Putamen (tissue), 1 donor: Measurements from ENCODE around the gene NMNAT1.
"Not testable (repeated sequence)": the region's sequence is repeated elsewhere in the genome, so short reads cannot be mapped to it uniquely, and the experiment has no call there.

Source experiments
- DNase-seq: peaks from one replicate; pipeline ENCODE4 v3.0.0-alpha.2; 2016; ENCODE audit warnings: low spot score

The NMNAT1 gene

DNA sequence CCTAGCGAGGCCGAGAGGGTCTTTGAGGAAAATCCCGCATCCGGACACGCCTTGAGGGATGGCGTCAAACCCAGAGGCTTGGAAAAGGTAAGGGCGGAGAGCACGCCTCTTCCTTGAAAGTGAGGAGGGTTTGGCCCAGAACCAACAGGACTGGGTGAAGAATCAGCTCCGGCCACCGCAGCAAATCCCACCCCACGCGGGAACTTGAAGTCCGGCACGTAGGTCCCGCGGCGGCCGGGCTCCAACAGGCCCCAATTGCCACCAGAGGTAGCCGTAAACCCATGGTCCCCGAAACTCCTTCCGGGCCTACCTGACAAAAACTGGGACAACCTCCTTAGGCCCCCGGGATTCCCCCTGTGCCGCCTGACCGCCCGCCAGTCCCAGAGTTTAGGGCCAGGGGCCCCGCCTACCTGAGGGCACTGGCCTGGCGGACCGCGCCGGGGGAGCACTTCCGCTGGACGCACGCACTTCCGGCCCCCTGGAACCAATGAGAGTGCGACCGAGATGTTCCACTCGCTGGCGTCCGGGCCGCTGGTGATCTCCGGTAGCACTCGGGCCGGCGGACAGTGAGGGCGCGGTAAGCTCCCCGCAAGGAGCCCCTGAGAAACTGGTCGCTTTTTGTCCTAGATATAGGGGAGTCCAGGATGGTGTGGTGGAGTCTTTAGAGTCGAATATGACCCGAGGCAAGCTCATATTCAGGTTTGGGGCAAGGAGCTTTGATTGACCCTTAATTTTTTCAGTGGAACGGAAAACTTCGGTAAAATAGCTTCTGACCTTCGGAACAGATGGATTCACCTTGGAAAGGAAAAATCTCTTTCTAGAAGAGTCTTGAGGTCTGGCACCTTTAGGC lies at the start of gene NMNAT1, which contains the start of gene LZIC:
TSS of gene NMNAT1 (plus strand) at position 537 of the 850 bp plus-strand sequence. CDS start 28,599 bp downstream, outside the sequence.
TSS of gene LZIC (minus strand) at position 453 of the 850 bp plus-strand sequence. CDS start 6,772 bp downstream, outside the sequence.
- DNase-seq, result peak; percentile 93

GRCh38 chr1:9894115-9894514 lies 49.2 kb upstream of the NMNAT1 start:
- no peak for DNase-seq

DNA sequence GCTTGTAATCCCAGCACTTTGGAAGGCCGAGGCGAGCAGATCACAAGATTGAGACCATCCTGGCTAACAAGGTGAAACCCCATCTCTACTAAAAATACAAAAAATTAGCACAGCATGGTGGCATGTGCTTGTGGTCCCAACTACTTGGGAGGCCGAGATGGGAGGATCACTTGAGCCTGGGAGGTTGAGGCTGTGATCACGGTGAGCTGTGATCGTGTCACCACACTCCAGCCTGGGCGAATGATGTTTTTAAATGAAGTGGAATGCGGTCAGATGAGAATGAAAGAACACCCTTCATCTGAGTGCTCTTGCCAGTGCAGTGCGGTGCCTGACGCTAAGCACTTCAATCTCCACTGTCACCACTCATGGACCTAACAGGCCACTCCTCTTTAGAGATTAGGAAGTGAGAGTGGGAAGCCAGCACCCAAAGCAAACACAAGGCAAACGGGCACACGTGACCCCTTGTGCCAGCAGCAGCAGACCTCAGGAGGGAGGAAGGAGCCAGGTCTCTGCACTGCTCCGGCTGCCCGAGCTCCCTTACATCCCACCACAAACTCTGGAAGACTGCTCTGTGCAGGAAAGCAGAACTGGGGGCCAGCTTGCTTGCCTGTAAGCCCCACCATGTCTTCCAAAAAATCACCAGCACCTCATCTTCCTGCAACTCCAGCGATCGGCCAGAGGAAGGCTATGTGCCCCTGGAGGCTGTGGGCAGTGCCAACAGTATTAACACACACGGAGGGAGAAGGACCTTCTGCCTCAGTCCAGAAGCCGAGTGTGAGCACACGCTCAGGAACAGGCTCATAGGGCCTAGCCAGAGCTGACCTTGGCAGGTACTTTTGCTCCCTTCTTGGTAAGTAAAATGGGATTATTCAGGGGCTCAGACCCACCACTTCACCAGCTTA lies 42.9 kb upstream of the NMNAT1 start:
- DNase-seq, result peak; percentile 68

GRCh38 chr1:9901148-9902059 lies 41.9 kb upstream of the NMNAT1 start:
- no peak for DNase-seq

DNA sequence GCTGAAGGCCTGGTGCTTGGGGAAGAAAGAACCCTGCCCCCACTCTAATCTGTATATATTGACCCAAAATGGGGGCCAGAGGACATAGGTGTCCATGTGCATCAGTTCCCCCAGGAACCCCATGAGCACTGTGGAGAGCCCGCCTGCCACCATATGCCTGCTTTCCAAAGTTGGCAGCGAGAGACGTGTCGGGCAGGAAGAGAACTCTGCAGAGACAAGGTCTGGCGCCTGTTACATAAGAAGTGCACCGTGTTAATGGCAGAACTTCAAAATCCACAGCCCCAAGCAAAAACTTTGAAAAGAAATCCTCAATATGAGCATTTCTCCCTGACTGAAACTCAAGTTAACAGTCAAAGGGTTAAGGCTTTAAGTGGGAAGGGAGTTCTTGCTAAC lies 41.2 kb upstream of the NMNAT1 start:
- DNase-seq, result no peak

GRCh38 chr1:9903801-9904527 lies 39.3 kb upstream of the NMNAT1 start:
- no peak for DNase-seq

DNA sequence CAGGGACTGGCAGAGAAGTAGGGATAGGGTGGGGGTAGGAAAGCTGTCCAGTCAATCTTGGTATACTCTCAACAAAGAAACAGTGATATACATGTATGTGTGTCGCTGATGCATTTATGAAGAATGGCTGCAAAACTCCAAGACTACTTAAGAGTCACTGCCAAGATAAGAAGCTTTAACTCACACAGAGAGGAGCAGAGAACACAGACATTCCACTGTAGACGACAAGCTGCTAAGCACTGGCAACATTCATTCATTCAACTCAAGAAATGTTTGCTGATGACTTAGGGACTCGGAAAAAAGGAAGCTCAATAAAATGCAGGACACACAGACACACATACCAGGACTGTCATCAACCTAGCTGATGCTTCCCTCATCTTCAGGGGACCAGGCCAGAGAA lies 38.7 kb upstream of the NMNAT1 start:
- DNase-seq, result no peak

DNA sequence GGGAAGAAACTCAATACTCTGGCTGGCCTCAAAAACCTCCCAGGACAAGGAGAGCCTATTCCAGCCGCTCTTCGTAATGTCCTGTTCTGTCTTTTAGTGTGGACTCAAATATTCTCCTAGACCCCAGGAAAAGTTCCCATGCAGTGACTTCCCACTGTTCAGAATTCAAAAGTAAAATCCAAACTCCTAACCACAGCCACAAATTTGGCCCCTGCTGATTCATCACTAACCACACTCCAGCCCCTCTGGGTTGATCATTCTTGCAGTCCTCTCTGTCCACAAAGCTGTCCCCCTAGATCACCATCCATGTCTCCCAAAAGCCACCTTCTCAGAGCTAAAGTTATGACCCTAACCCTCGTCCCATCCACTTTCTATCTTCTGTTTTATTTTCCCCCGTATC lies 38.3 kb upstream of the NMNAT1 start:
- DNase-seq, result no peak

DNA sequence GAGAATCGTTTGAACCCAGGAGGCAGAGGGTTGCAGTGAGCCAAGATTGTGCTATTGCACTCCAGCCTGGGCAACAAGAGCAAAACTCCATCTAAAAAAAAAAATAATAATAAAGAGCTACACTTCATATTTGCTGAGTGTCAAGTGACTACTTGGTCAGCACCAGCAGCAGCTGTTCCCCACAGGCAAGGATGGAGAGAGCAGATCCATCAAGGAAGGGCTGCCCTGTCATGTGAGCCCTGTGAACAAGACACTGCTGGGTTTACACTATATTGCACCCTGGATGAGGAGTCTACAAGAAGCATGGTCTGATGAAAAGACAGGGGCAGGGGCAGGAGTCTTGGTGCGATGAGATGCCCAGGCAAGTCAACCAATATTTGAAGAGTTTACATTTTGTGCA lies 36.8 kb upstream of the NMNAT1 start:
- no peak for DNase-seq

- DNase-seq, result no peak
Observed at GRCh38 chr1:9907441-9907840, 35.8 kb upstream of the NMNAT1 start.

DNA sequence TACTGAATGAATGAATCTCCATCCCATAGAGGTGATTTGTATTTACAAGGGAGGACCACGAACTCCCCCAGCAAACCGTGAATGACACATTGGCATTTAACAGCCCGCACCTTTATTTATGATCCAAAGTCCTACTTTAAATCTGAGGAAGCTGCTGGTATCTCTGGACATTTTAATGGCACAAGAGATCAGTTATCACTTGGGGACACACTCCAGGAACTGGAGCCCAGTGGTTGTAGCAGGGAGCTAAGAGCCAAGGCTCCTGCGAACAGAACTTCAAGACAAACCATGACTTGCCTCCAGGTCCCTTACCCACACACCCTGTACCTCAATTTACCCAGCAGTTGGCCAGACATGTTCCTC lies 34.4 kb upstream of the NMNAT1 start:
- DNase-seq, result no peak

- no peak for DNase-seq
Observed at GRCh38 chr1:9909234-9910046, 33.8 kb upstream of the NMNAT1 start.

DNA sequence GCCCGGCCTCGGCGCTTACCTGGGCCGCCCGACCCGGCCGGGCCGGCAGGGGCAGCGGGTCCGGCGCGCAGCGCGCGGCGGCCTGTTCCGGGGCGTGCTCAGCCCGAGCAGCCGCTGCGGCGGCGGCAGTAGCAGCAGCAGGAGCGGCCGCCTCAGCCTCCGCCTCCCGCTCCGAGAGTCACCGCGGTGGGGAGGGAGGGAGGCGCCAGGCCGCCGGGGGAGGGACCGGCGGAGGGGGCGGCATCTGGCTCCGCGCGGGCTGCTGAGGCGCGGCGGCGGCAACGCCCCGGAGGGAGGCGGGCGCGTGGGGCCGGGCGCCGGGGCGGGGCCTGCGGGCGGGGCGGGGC lies 33.2 kb upstream of the NMNAT1 start, which contains the start of gene CTNNBIP1:
TSS of gene CTNNBIP1 (minus strand) at position 194 of the 347 bp plus-strand sequence. CDS start 38,205 bp downstream, outside the sequence.
- no peak for DNase-seq

DNA sequence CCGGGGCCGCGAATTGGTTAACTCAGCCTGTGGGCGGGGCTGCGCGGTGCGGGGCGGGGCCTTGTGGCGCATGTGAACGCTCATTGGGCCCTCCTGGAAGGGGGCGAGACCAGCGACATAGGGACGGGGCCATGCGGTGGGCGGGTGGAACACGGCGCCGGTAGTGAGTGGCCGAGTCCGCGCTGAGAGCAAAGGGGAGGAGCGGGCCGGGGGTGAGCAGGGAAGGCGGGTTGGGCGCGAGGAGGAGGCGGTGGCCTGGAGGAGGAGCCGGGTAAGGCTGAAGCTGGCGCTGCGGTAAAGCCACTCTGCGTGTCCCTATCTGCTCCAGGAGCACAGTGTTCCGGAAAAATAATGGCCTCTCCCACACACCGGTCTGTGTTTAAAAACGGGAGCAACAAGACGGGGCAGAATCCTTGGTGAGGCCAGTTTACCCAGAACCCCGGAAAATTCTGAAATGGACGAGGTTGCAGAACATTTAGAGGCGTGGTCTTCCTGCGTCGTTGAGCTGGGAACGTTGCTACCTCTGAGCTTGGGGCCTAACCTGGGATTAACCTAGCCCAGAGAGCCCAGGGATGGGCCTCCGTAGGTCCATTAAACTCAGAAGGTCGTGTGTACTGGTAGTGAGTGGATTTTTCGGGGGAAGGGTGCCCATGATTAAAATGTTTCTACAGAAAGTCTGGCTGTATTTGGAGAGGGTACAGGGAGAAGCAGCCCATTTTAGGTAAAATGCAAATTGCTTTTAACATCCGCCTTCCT lies 32.7 kb upstream of the NMNAT1 start:
- DNase-seq, result peak; percentile 99

DNA sequence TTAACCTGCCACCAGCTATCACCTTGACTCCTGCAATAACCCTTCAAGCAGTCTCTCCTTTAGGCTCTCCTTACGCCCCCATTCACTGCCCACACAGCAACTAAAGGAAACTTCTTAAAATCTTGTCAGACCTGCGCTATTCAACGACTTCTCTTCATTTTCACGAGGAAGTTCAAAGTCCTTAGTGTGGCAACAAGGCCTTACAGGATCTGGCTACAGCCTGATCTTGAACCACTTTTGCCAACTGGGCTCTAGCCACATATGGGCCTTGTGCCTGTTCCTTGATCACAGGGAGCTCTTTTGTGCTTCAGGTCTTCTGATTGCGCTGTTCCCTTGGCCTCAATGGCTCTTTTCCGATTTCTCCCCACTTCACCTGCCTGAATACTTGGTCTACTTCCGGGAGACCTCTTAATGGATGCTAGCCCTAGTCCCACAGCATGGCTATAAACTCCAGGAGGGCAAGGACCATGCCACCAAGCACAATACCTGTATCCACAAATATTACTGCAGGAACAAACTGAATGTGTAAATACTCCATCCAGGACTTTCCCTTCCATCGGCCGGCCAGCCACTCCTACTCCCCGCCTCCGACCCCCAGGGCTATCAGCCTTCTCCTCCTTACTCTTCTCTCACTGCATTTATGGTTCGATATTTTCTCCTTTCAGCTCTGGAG lies 30.9 kb upstream of the NMNAT1 start:
- no peak for DNase-seq

DNA sequence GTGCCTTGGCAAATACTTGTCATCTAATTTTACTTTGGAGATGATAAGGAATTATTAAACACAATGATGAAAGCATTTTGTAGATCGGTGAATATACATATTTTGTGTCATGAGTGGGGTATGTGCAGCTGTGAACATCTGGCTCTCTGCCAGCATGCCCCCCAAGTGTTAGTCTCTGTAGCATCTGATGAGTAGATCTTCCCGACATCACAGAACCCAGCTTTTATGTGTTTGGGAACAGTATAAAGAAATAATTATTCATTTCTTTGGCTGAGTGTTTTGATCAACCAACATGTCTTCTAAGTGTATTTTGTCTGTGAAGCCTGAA lies 28.7 kb upstream of the NMNAT1 start:
- DNase-seq, result no peak

- DNase-seq, result no peak
Observed at GRCh38 chr1:9916452-9916851, 26.8 kb upstream of the NMNAT1 start.

DNA sequence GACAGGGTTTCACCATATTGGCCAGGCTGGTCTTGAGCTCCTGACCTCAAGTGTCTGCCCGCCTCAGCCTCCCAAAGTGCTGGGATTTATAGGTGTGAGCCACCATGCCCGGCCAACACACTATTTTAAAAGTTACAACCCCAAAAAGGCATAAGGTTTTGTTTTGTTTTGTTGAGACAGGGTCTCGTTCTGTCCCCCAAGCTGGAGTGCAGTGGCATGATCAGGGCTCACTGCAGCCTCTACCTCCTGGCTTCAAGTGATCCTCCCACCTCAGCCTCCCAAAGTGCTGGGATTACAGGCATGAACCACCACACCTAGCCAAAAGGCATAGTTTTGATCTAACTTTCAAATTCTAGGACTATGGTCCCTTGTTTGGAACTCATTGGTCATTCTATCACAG lies 25.8 kb upstream of the NMNAT1 start:
- DNase-seq, result not testable (repeated sequence)

DNA sequence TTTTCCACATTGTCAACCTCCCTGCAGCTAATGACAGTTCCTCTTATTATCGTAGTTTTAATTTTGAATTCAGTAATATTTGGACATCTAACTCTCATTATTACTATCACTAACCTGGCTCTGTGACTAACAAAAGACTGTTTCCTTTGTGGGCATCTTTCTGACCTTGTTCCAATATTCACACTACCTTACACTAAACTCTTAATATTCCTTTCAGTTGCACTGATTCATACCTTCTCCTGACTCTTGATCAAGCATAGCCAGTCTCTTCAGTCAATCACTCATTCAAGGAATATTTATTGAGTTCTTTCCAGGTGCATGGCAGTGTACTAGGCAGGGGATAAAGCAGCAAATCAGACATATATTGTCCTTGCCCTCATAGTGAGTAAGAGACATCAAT lies 25.4 kb upstream of the NMNAT1 start:
- no peak for DNase-seq
